ENCODE measurements around the gene SLC49A3.

SLC49A3 gene

GRCh38 chr4:634599-634985 lies 54.4 kb downstream of the SLC49A3 start:
- no peak for DNase-seq (ENCODE audit: low read depth in 2 of 2, low spot score in 1 of 2)

- DNase-seq (ENCODE audit: low read depth in 2 of 2, low spot score in 1 of 2): no peak
Observed at GRCh38 chr4:633976-634598, 54.9 kb downstream of the SLC49A3 start.

GRCh38 chr4:633406-633805 lies 55.5 kb downstream of the SLC49A3 start:
- no peak for DNase-seq (ENCODE audit: low read depth in 2 of 2, low spot score in 1 of 2)

GRCh38 chr4:632926-633325 lies 56.0 kb downstream of the SLC49A3 start:
- DNase-seq (ENCODE audit: low read depth in 2 of 2, low spot score in 1 of 2): no peak

- DNase-seq (ENCODE audit: low read depth in 2 of 2, low spot score in 1 of 2): no peak
Observed at GRCh38 chr4:632196-632790, 56.7 kb downstream of the SLC49A3 start.
